Liver (tissue), 9 donors: ENCODE results near the gene TAF6L. TPM values are rescaled to one million over a fixed set of nuclear protein-coding genes. Genes with fewer than 3 reads are reported as not detected.

Experiments
- DNase-seq: peaks from one replicate; pipeline ENCODE4 v3.0.0-alpha.2; 2017; ENCODE audit warnings: low spot score
- H3K27ac ChIP-seq, 2 donors: one replicate each; pipeline ENCODE4 v1.7.0; 2013; ENCODE audit warnings: inconsistent platforms in 2 of 2, low read length in 2 of 2, control low read depth in 1 of 2, low read depth in 1 of 2, mild to moderate bottlenecking in 1 of 2
- H3K27me3 ChIP-seq, 4 donors: one replicate each; pipeline versions ENCODE4 v1.6.1 to v1.7.0; 2013; ENCODE audit warnings: low read length in 3 of 4, inconsistent platforms in 1 of 4, mild to moderate bottlenecking in 1 of 4, moderate library complexity in 1 of 4; ENCODE audit not compliant: control insufficient read depth in 4 of 4, insufficient read depth in 4 of 4
- H3K36me3 ChIP-seq, 4 donors: one replicate each; pipeline versions ENCODE4 v1.6.1 to v1.7.0; 2013; ENCODE audit warnings: low read length in 3 of 4, mild to moderate bottlenecking in 3 of 4, low read depth in 1 of 4, moderate library complexity in 1 of 4; ENCODE audit not compliant: control insufficient read depth in 4 of 4, insufficient read depth in 3 of 4
- H3K4me1 ChIP-seq, 4 donors: one replicate each; pipeline versions ENCODE4 v1.6.1 to v1.7.0; 2013; ENCODE audit warnings: low read length in 3 of 4, mild to moderate bottlenecking in 3 of 4, moderate library complexity in 1 of 4; ENCODE audit not compliant: control insufficient read depth in 4 of 4, insufficient read depth in 4 of 4
- H3K4me3 ChIP-seq, 3 donors: one replicate each; pipeline versions ENCODE4 v1.6.1 to v1.7.0; 2013; ENCODE audit warnings: low read length in 3 of 3, control low read depth in 1 of 3, low read depth in 1 of 3, mild to moderate bottlenecking in 1 of 3
- H3K9ac ChIP-seq, 2 donors: one replicate each; pipeline ENCODE4 v1.7.0; 2013; ENCODE audit warnings: low read length in 2 of 2, mild to moderate bottlenecking in 2 of 2, moderate library complexity in 2 of 2, control low read depth in 1 of 2, low read depth in 1 of 2
- H3K9me3 ChIP-seq, 4 donors: one replicate each; pipeline versions ENCODE4 v1.6.1 to v1.7.0; 2013; ENCODE audit warnings: low read length in 3 of 4; ENCODE audit not compliant: control insufficient read depth in 4 of 4
- CTCF ChIP-seq: fragments of 150-350 bp; IDR thresholded peaks from 2 replicates; pipeline ENCODE4 v1.5.1; 2017; ENCODE audit warnings: improper control_type of control experiment, low read depth, low read length; ENCODE audit not compliant: missing input control
- FOXA1 ChIP-seq: IDR thresholded peaks from 2 replicates; pipeline ENCODE4 v1.6.1; 2016; ENCODE audit warnings: antibody characterized with exemption
- FOXA2 ChIP-seq: IDR thresholded peaks from 2 replicates; pipeline ENCODE4 v1.6.1; 2016; ENCODE audit warnings: antibody characterized with exemption
- GABPA ChIP-seq, 2 donors: IDR thresholded peaks in 1 of 2; conservative IDR thresholded peaks in 1 of 2; 2 replicates each; pipeline ENCODE4 v1.6.1; 2016; ENCODE audit warnings: antibody characterized with exemption in 2 of 2, mild to moderate bottlenecking in 1 of 2, moderate library complexity in 1 of 2
- HNF4A ChIP-seq, 2 donors: conservative IDR thresholded peaks; 2 replicates each; pipeline ENCODE4 v1.6.1; 2016; ENCODE audit warnings: antibody characterized with exemption in 2 of 2, mild to moderate bottlenecking in 2 of 2
- JUND ChIP-seq, 2 donors: IDR thresholded peaks; 2 replicates each; pipeline ENCODE4 v1.6.1; 2016; ENCODE audit warnings: antibody characterized with exemption in 2 of 2
- MAX ChIP-seq: IDR thresholded peaks from 2 replicates; pipeline ENCODE4 v1.6.1; 2016; ENCODE audit warnings: antibody characterized with exemption
- RAD21 ChIP-seq, 2 donors: IDR thresholded peaks; 2 replicates each; pipeline ENCODE4 v1.6.1; 2016; ENCODE audit warnings: antibody characterized with exemption in 2 of 2, mild to moderate bottlenecking in 2 of 2
- REST ChIP-seq: IDR thresholded peaks from 2 replicates; pipeline ENCODE4 v1.6.1; 2016; ENCODE audit warnings: antibody characterized with exemption, mild to moderate bottlenecking
- RXRA ChIP-seq, 2 donors: IDR thresholded peaks; 2 replicates each; pipeline ENCODE4 v1.6.1; 2017 to 2018; ENCODE audit warnings: antibody characterized with exemption in 2 of 2, mild to moderate bottlenecking in 1 of 2
- SP1 ChIP-seq: IDR thresholded peaks from 2 replicates; pipeline ENCODE4 v1.6.1; 2018; ENCODE audit warnings: antibody characterized with exemption, mild to moderate bottlenecking
- TAF1 ChIP-seq: conservative IDR thresholded peaks from 2 replicates; pipeline ENCODE4 v1.6.1; 2016; ENCODE audit warnings: antibody characterized with exemption, mild to moderate bottlenecking
- ZBTB33 ChIP-seq: IDR thresholded peaks from 2 replicates; pipeline ENCODE4 v1.6.1; 2016; ENCODE audit warnings: antibody characterized with exemption
- WGBS: extraction: QIAGEN DNeasy Blood & Tissue Kit; methylation state at CpG from one replicate; pipeline ENCODE4 v1.1.7; 2013; 5-methylcytosine and 5-hydroxymethylcytosine counted together
- polyA plus RNA-seq, 2 donors: library from polyadenylated mRNA; stranded (reverse) in 1 of 2; unstranded in 1 of 2; fragments of 200-250 nt in 1 of 2; fragments of >200 nt in 1 of 2; fragmentation: Nextera tagmentation in 1 of 2; extraction: Ambion mirVana in 1 of 2; gene quantifications; one replicate each; pipeline versions ENCODE4 v1.2.1 to v1.2.3, GENCODE V29; 2013 to 2015
- total RNA-seq, 2 donors: library from RNA; depleted of rRNA; stranded (reverse); fragments of >200 nt; gene quantifications; one replicate each; pipeline ENCODE4 v1.2.3, GENCODE V29; 2014
- donor health status: healthy.
- donor health status: healthy.
- donor health status: healthy.
- donor health status: healthy.
- donor health status: healthy.

Gene TAF6L
- total and polyA plus RNA-seq, 4 donors: 5.8 to 25.2 (median 10.6) TPM

GRCh38 chr11:62787005-62787759 lies 16.0 kb downstream of the TAF6L start, which contains the start of gene TMEM179B (continued):
- TF ChIP-seq MAX (peak; percentile 59), ZBTB33 (no peak)

GRCh38 chr11:62788991-62789390 lies 17.8 kb downstream of the TAF6L start:
- Histone ChIP-seq H3K4me1 (peaks cover 2 to 50% (median 42%) of the 10 kb centered on the region in 4 donors), H3K27me3 (no peaks in the 10 kb centered on the region), H3K36me3 (peaks cover 2 to 16% (median 6%) of the 10 kb centered on the region in 4 donors), H3K9ac (no peak overlapping the region), H3K4me3 (no peak overlapping the region), H3K27ac (no peak overlapping the region), H3K9me3 (no peaks in the 10 kb centered on the region)
- WGBS: 81% methylated on average over 5 of the region's 5 CpGs
- no peak for DNase-seq
- TF ChIP-seq FOXA1: no peak
- TF ChIP-seq GABPA (IDR thresholded peaks at IDR 0.05 in 1 of 2, conservative IDR thresholded peaks at IDR 0.05 in 1 of 2): no peak
- no peak for TF ChIP-seq SP1
- TF ChIP-seq CTCF: no peak
- no peak for TF ChIP-seq JUND (IDR thresholded peaks at IDR 0.05)
- no peak for TF ChIP-seq RXRA (IDR thresholded peaks at IDR 0.05)

GRCh38 chr11:62789576-62789975 lies 18.4 kb downstream of the TAF6L start:
- 79% methylated on average over 3 of the region's 3 CpGs for WGBS
- Histone ChIP-seq H3K9ac (no peak overlapping the region), H3K27ac (no peak overlapping the region), H3K36me3 (peaks cover 5 to 22% (median 10%) of the 10 kb centered on the region in 4 donors), H3K4me1 (peaks cover 2 to 50% (median 42%) of the 10 kb centered on the region in 4 donors), H3K27me3 (no peaks in the 10 kb centered on the region), H3K4me3 (no peak overlapping the region), H3K9me3 (no peaks in the 10 kb centered on the region)
- TF ChIP-seq TAF1: no peak
- no peak for TF ChIP-seq FOXA2
- TF ChIP-seq REST: no peak
- TF ChIP-seq HNF4A (conservative IDR thresholded peaks at IDR 0.05): no peak
- TF ChIP-seq RXRA (IDR thresholded peaks at IDR 0.05): no peak
- no peak for TF ChIP-seq RAD21 (IDR thresholded peaks at IDR 0.05)
- TF ChIP-seq MAX: no peak
- TF ChIP-seq JUND (IDR thresholded peaks at IDR 0.05): no peak
- no peak for DNase-seq
